HG03457 (cell line): ENCODE measurements around the gene C2CD4D.

Experiments used
- ATAC-seq: cut with Tn5 transposase; IDR thresholded peaks from one replicate; pipeline ENCODE4 v1.9.1; 2021; ENCODE audit warnings: moderate number of reproducible peaks; ENCODE audit not compliant: unreplicated experiment

C2CD4D gene

GRCh38 chr1:151835596-151835995 is 4.0 kb downstream of the C2CD4D start:
- no peak for ATAC-seq

GRCh38 chr1:151834239-151834638 is 5.4 kb downstream of the C2CD4D start:
- no peak for ATAC-seq

GRCh38 chr1:151833172-151833900 is 6.3 kb downstream of the C2CD4D start:
- no peak for ATAC-seq

GRCh38 chr1:151832318-151832980 is 7.2 kb downstream of the C2CD4D start:
- no peak for ATAC-seq

GRCh38 chr1:151831605-151832004 is 8.0 kb downstream of the C2CD4D start, which contains the start of gene RORC:
Gene RORC, minus strand, starts transcription at chr1:151831802. Its CDS starts 38 bp downstream, at chr1:151831764.
- no peak for ATAC-seq

- ATAC-seq: no peak
Measured at GRCh38 chr1:151831256-151831591, 8.4 kb downstream of the C2CD4D start.

- no peak for ATAC-seq
Measured at GRCh38 chr1:151830055-151830454, 9.6 kb downstream of the C2CD4D start.

- ATAC-seq: no peak
Measured at GRCh38 chr1:151829352-151830046, 10.1 kb downstream of the C2CD4D start.

- no peak for ATAC-seq
Measured at GRCh38 chr1:151828921-151829320, 10.7 kb downstream of the C2CD4D start.

- ATAC-seq: no peak
Measured at GRCh38 chr1:151827853-151828252, 11.8 kb downstream of the C2CD4D start.

- ATAC-seq: no peak
Measured at GRCh38 chr1:151825751-151826660, 13.6 kb downstream of the C2CD4D start.

GRCh38 chr1:151825204-151825603 is 14.4 kb downstream of the C2CD4D start:
- ATAC-seq: no peak

- no peak for ATAC-seq
Measured at GRCh38 chr1:151823175-151823574, 16.4 kb downstream of the C2CD4D start.

- ATAC-seq: no peak
Measured at GRCh38 chr1:151822404-151822803, 17.2 kb downstream of the C2CD4D start.

- no peak for ATAC-seq
Measured at GRCh38 chr1:151820940-151821339, 18.7 kb downstream of the C2CD4D start.

GRCh38 chr1:151819976-151820623 is 19.5 kb downstream of the C2CD4D start:
- ATAC-seq: no peak

GRCh38 chr1:151819227-151819835 is 20.3 kb downstream of the C2CD4D start:
- no peak for ATAC-seq

- ATAC-seq: no peak
Measured at GRCh38 chr1:151817353-151817730, 22.3 kb downstream of the C2CD4D start.

GRCh38 chr1:151816548-151817352 is 22.9 kb downstream of the C2CD4D start:
- ATAC-seq: no peak
